Endothelial cell of umbilical vein (primary cell): ENCODE results near the gene C1QTNF5. TPM values are rescaled to one million over a fixed set of nuclear protein-coding genes. Genes with fewer than 3 reads are reported as not detected.

Experiments
- BruUV-seq: library from RNA; stranded (reverse); fragments of 400-500 nt; replicated peaks from 2 replicates; lab custom pipeline; 2021; lab: Mats Ljungman, UMichigan
- CTCF ChIA-PET: fragments of 300-600, 350-600 bp; sonication (Branson Sonifier 250); formaldehyde crosslinking; loops from one replicate; lab custom pipeline; 2021; ENCODE audit warnings: antibody characterized with exemption, inconsistent platforms; lab: Charles Lee
- POLR2A ChIA-PET: fragments of 300-600, 350-600 bp; sonication (Branson Sonifier 250); formaldehyde crosslinking; loops from one replicate; lab custom pipeline; 2021; ENCODE audit warnings: antibody characterized with exemption, inconsistent platforms; lab: Charles Lee
- DNase-seq: peaks from one replicate; pipeline ENCODE4 v3.0.0-alpha.2; 2011; ENCODE audit warnings: low read depth, low spot score
- FAIRE-seq: peaks from 2 replicates; lab custom pipeline; 2011; peaks lifted over from hg19 to GRCh38; lab: Jason Lieb, UNC
- H2AFZ ChIP-seq: 2 replicates; pipeline ENCODE4 v1.6.0; 2012; ENCODE audit warnings: low read depth, low read length, control low read depth, inconsistent platforms
- H3K27ac ChIP-seq: 2 replicates; pipeline ENCODE4 v1.5.1; 2011; ENCODE audit warnings: low read depth, mild to moderate bottlenecking, control low read depth, low read length, moderate library complexity; ENCODE audit not compliant: insufficient read depth
- H3K27me3 ChIP-seq, 2 experiments: 2 replicates each; pipeline versions ENCODE4 v1.6.0 to v1.6.1; 2011; ENCODE audit warnings: low read length in 2 of 2, mixed read lengths in 1 of 2; ENCODE audit not compliant: control insufficient read depth in 2 of 2, insufficient read depth in 2 of 2
- H3K36me3 ChIP-seq, 2 experiments: 2 replicates in 1 of 2; 3 replicates in 1 of 2; pipeline ENCODE4 v1.5.1; 2011; ENCODE audit warnings: low read length in 2 of 2, mild to moderate bottlenecking in 1 of 2, moderate library complexity in 1 of 2; ENCODE audit not compliant: control insufficient read depth in 2 of 2, insufficient read depth in 2 of 2; ENCODE audit errors: extremely low read depth in 1 of 2
- H3K4me1 ChIP-seq: 3 replicates; pipeline ENCODE4 v1.5.1; 2011; ENCODE audit warnings: mild to moderate bottlenecking, low read length; ENCODE audit not compliant: control insufficient read depth, insufficient read depth; ENCODE audit errors: extremely low read depth
- H3K4me2 ChIP-seq: 2 replicates; pipeline ENCODE4 v1.6.1; 2011; ENCODE audit warnings: low read length, control low read depth, mixed read lengths; ENCODE audit not compliant: insufficient read depth
- H3K4me3 ChIP-seq, 3 experiments: fragments of 200-600 bp in 1 of 3; sonication (generic), shearing (Covaris generic) in 1 of 3; replicated peaks in 1 of 3; 2 replicates each; pipeline ENCODE4 v1.5.1; 2011 to 2016; ENCODE audit warnings: control low read depth in 3 of 3, low read length in 3 of 3, mild to moderate bottlenecking in 2 of 3, inconsistent platforms in 1 of 3, low read depth in 1 of 3, moderate library complexity in 1 of 3; ENCODE audit not compliant: insufficient read depth in 1 of 3
- H3K79me2 ChIP-seq: 2 replicates; pipeline ENCODE4 v1.6.0; 2012; ENCODE audit warnings: low read length, inconsistent platforms; ENCODE audit not compliant: control insufficient read depth, insufficient read depth
- H3K9ac ChIP-seq: replicated peaks from 2 replicates; pipeline ENCODE3; 2011; ENCODE audit warnings: low read length, control low read depth; ENCODE audit not compliant: insufficient read depth; ENCODE audit errors: extremely low read depth
- H3K9me1 ChIP-seq: replicated peaks from 3 replicates; pipeline ENCODE4 v1.6.0; 2011; ENCODE audit warnings: mild to moderate bottlenecking, low read length; ENCODE audit not compliant: control insufficient read depth, insufficient read depth; ENCODE audit errors: extremely low read depth
- H3K9me3 ChIP-seq: replicated peaks from 2 replicates; pipeline ENCODE4 v1.5.1; 2012; ENCODE audit warnings: low read length, inconsistent platforms; ENCODE audit not compliant: control insufficient read depth, insufficient read depth
- H4K20me1 ChIP-seq: replicated peaks from 2 replicates; pipeline ENCODE3; 2011; ENCODE audit warnings: mild to moderate bottlenecking, low read length; ENCODE audit not compliant: control insufficient read depth, insufficient read depth; ENCODE audit errors: extremely low read depth
- EZH2 ChIP-seq: IDR thresholded peaks from 2 replicates; pipeline ENCODE4 v1.6.1; 2012; ENCODE audit warnings: borderline replicate concordance, low read depth, mild to moderate bottlenecking, moderate library complexity, low read length, inconsistent platforms; ENCODE audit not compliant: severe bottlenecking
- FOS ChIP-seq: IDR thresholded peaks from 2 replicates; pipeline ENCODE4 v1.6.1; 2011; ENCODE audit warnings: mild to moderate bottlenecking, low read length, moderate library complexity, borderline replicate concordance; ENCODE audit not compliant: insufficient read depth
- GATA2 ChIP-seq: IDR thresholded peaks from 2 replicates; pipeline ENCODE4 v1.7.0; 2011; ENCODE audit warnings: low read depth, mild to moderate bottlenecking, moderate library complexity, mixed read lengths, low read length; ENCODE audit not compliant: insufficient read length, insufficient read depth
- JUN ChIP-seq: IDR thresholded peaks from 2 replicates; pipeline ENCODE4 v1.6.1; 2011; ENCODE audit warnings: borderline replicate concordance, low read depth; ENCODE audit not compliant: insufficient read length, insufficient read depth
- MYC ChIP-seq: IDR thresholded peaks from one replicate; pipeline ENCODE4 v1.6.1; 2011; ENCODE audit warnings: mild to moderate bottlenecking, low read depth, low read length
- POLR2A ChIP-seq: IDR thresholded peaks from 2 replicates; pipeline ENCODE4 v1.6.1; 2012; ENCODE audit warnings: low read depth, mild to moderate bottlenecking, control low read depth, low read length
- POLR2AphosphoS5 ChIP-seq: IDR thresholded peaks from 2 replicates; pipeline ENCODE4 v1.6.1; 2012; ENCODE audit warnings: low read depth, mild to moderate bottlenecking, control low read depth, low read length, moderate library complexity; ENCODE audit not compliant: insufficient read depth
- dilution Hi-C: fragments of 300-500 bp; cut with MboI; formaldehyde crosslinking; loops from one replicate; pipeline ENCODE4 v1.15.0; 2019; ENCODE audit warnings: low sequenced_read_pairs; ENCODE audit not compliant: extremely low pct_ligation_motif_present
- intact Hi-C: fragments of 100-400 bp; cut with micrococcal nuclease; formaldehyde crosslinking; loops from one replicate; pipeline ENCODE4 v1.10.0; 2022
- polyA plus RNA-seq, 4 experiments: library from polyadenylated mRNA; depleted of rRNA in 3 of 4; stranded (reverse) in 3 of 4; unstranded in 1 of 4; fragments of >200 nt; gene quantifications; 2 replicates each; pipeline versions ENCODE4 v1.2.1 to v1.2.3, GENCODE V29; 2011 to 2012; ENCODE audit warnings: missing spikeins in 1 of 4
- total RNA-seq: library from RNA; stranded (reverse); gene quantifications from 2 replicates; pipeline ENCODE4 v1.2.3, GENCODE V29; 2021
- TF ChIP-seq, protein P1 (sequence below), 2 donors: IDR thresholded peaks; 1 replicate in 1 of 2; 2 replicates in 1 of 2; pipeline ENCODE4 v1.5.1; 2011; ENCODE audit warnings: low read length in 2 of 2, mild to moderate bottlenecking in 2 of 2, moderate library complexity in 2 of 2, control low read depth in 1 of 2, inconsistent platforms in 1 of 2, low read depth in 1 of 2; ENCODE audit not compliant: insufficient read depth in 1 of 2; ENCODE audit errors: extremely low read depth in 1 of 2
- TF ChIP-seq, protein P2 (sequence below): IDR thresholded peaks from 2 replicates; pipeline ENCODE4 v1.6.1; 2011; ENCODE audit not compliant: insufficient read depth, insufficient read length

C1QTNF5 gene
- total and polyA plus RNA-seq, 2 donors (not counting 3 experiments of a cell fraction or from before 2014, with no cell fraction given): 126 to 201 TPM

DNA sequence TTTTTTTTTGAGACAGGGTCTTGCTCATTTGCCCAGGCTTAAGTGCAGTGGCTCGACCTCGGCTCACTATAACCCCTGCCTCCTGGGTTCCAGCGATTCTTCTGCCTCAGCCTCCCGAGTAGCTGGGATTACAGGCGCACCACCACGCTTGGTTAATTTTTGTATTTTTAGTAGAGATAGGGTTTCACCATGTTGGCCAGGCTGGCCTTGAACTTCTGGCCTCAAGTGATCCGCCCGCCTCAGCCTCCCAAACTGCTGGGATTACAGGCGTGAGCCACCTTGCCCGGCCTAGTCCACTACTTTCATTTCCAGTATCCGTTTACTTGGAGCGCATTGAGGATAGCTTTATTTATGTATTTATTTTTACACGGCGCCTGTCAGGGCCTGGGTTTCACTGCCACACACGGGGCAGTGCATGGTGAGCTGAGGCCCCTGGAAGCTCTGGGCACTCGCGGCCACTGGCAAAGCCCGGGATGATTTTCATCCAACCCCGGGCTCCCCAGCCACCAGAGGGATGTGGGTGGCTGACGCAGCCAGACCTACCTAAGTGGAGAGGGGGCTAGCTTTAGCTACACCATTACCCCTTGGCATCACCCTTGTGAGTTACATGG lies 17.7 kb downstream of the C1QTNF5 start:
- CTCF ChIA-PET: interaction anchor here (0.7 to 15.9 kb wide), 21 partner anchors 8 to 258 kb away, joined by 3 to 301 read pairs (median 4); partner anchors contain the start of genes C1QTNF5, CBL, DPAGT1 and NLRX1
- dilution Hi-C loops: no loop called here
- no peak overlapping the region for H3K27ac ChIP-seq

More for the DNA sequence above, 17.7 kb downstream of the C1QTNF5 start:
- H3K4me2 ChIP-seq: no peak overlapping the region
- DNase-seq: no peak
- H3K27me3 ChIP-seq: no peaks in the 10 kb centered on the region
- no peak overlapping the region for H3K4me3 ChIP-seq
- H3K9ac ChIP-seq: no peak overlapping the region
- no peak overlapping the region for H2AFZ ChIP-seq
- TF ChIP-seq POLR2A (no peak), GATA2 (no peak), FOS (no peak), MYC (no peak), JUN (no peak), EZH2 (no peak), POLR2AphosphoS5 (no peak)
- TF ChIP-seq, protein P1, sequence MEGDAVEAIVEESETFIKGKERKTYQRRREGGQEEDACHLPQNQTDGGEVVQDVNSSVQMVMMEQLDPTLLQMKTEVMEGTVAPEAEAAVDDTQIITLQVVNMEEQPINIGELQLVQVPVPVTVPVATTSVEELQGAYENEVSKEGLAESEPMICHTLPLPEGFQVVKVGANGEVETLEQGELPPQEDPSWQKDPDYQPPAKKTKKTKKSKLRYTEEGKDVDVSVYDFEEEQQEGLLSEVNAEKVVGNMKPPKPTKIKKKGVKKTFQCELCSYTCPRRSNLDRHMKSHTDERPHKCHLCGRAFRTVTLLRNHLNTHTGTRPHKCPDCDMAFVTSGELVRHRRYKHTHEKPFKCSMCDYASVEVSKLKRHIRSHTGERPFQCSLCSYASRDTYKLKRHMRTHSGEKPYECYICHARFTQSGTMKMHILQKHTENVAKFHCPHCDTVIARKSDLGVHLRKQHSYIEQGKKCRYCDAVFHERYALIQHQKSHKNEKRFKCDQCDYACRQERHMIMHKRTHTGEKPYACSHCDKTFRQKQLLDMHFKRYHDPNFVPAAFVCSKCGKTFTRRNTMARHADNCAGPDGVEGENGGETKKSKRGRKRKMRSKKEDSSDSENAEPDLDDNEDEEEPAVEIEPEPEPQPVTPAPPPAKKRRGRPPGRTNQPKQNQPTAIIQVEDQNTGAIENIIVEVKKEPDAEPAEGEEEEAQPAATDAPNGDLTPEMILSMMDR (IDR thresholded peaks at IDR 0.05; ENCODE audit: extremely low read depth in 1 of 2, insufficient read depth in 1 of 2, low read depth in 1 of 2, low read length in 2 of 2): no peak
- TF ChIP-seq, protein P2, sequence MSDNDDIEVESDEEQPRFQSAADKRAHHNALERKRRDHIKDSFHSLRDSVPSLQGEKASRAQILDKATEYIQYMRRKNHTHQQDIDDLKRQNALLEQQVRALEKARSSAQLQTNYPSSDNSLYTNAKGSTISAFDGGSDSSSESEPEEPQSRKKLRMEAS: no peak
- no peaks in the 10 kb centered on the region for H3K36me3 ChIP-seq
- intact Hi-C loops: loop anchor here (1.0 kb wide), 5 partner anchors 8 to 178 kb away; partner anchors contain the start of genes CBL and NLRX1
- no peak for FAIRE-seq
- no peaks in the 10 kb centered on the region for H3K9me3 ChIP-seq
- H3K9me1 ChIP-seq: no peaks in the 10 kb centered on the region
- no TSS peak for BruUV-seq
- POLR2A ChIA-PET: interaction anchor here (0.6 kb wide), 1 partner anchor 15 kb away, joined by 3 read pairs; no protein-coding TSS in a partner anchor
- H3K4me1 ChIP-seq: peaks cover 44% of the 10 kb centered on the region
- H3K79me2 ChIP-seq: no peaks in the 10 kb centered on the region
- no peaks in the 10 kb centered on the region for H4K20me1 ChIP-seq
